Endothelial cell of umbilical vein (primary cell): Measurements from ENCODE around the gene RNF32. TPM values are rescaled to one million over a fixed set of nuclear protein-coding genes. Genes with fewer than 3 reads are reported as not detected.
"Not testable (repeated sequence)": the region's sequence is repeated elsewhere in the genome, so short reads cannot be mapped to it uniquely, and the experiment has no call there.

Experiments used
- BruUV-seq: library from RNA; stranded (reverse); fragments of 400-500 nt; replicated peaks from 2 replicates; lab custom pipeline; 2021; lab: Mats Ljungman, UMichigan
- CTCF ChIA-PET: fragments of 300-600, 350-600 bp; sonication (Branson Sonifier 250); formaldehyde crosslinking; loops from one replicate; lab custom pipeline; 2021; ENCODE audit warnings: antibody characterized with exemption, inconsistent platforms; lab: Charles Lee
- POLR2A ChIA-PET: fragments of 300-600, 350-600 bp; sonication (Branson Sonifier 250); formaldehyde crosslinking; loops from one replicate; lab custom pipeline; 2021; ENCODE audit warnings: antibody characterized with exemption, inconsistent platforms; lab: Charles Lee
- DNase-seq: peaks from one replicate; pipeline ENCODE4 v3.0.0-alpha.2; 2011; ENCODE audit warnings: low read depth, low spot score
- FAIRE-seq: peaks from 2 replicates; lab custom pipeline; 2011; peaks lifted over from hg19 to GRCh38; lab: Jason Lieb, UNC
- H2AFZ ChIP-seq: 2 replicates; pipeline ENCODE4 v1.6.0; 2012; ENCODE audit warnings: low read depth, low read length, control low read depth, inconsistent platforms
- H3K27ac ChIP-seq: 2 replicates; pipeline ENCODE4 v1.5.1; 2011; ENCODE audit warnings: low read depth, mild to moderate bottlenecking, control low read depth, low read length, moderate library complexity; ENCODE audit not compliant: insufficient read depth
- H3K27me3 ChIP-seq, 2 experiments: 2 replicates each; pipeline versions ENCODE4 v1.6.0 to v1.6.1; 2011; ENCODE audit warnings: low read length in 2 of 2, mixed read lengths in 1 of 2; ENCODE audit not compliant: control insufficient read depth in 2 of 2, insufficient read depth in 2 of 2
- H3K36me3 ChIP-seq, 2 experiments: 2 replicates in 1 of 2; 3 replicates in 1 of 2; pipeline ENCODE4 v1.5.1; 2011; ENCODE audit warnings: low read length in 2 of 2, mild to moderate bottlenecking in 1 of 2, moderate library complexity in 1 of 2; ENCODE audit not compliant: control insufficient read depth in 2 of 2, insufficient read depth in 2 of 2; ENCODE audit errors: extremely low read depth in 1 of 2
- H3K4me1 ChIP-seq: 3 replicates; pipeline ENCODE4 v1.5.1; 2011; ENCODE audit warnings: mild to moderate bottlenecking, low read length; ENCODE audit not compliant: control insufficient read depth, insufficient read depth; ENCODE audit errors: extremely low read depth
- H3K4me2 ChIP-seq: 2 replicates; pipeline ENCODE4 v1.6.1; 2011; ENCODE audit warnings: low read length, control low read depth, mixed read lengths; ENCODE audit not compliant: insufficient read depth
- H3K4me3 ChIP-seq, 3 experiments: fragments of 200-600 bp in 1 of 3; sonication (generic), shearing (Covaris generic) in 1 of 3; replicated peaks in 1 of 3; 2 replicates each; pipeline ENCODE4 v1.5.1; 2011 to 2016; ENCODE audit warnings: control low read depth in 3 of 3, low read length in 3 of 3, mild to moderate bottlenecking in 2 of 3, inconsistent platforms in 1 of 3, low read depth in 1 of 3, moderate library complexity in 1 of 3; ENCODE audit not compliant: insufficient read depth in 1 of 3
- H3K79me2 ChIP-seq: 2 replicates; pipeline ENCODE4 v1.6.0; 2012; ENCODE audit warnings: low read length, inconsistent platforms; ENCODE audit not compliant: control insufficient read depth, insufficient read depth
- H3K9ac ChIP-seq: replicated peaks from 2 replicates; pipeline ENCODE3; 2011; ENCODE audit warnings: low read length, control low read depth; ENCODE audit not compliant: insufficient read depth; ENCODE audit errors: extremely low read depth
- H3K9me1 ChIP-seq: replicated peaks from 3 replicates; pipeline ENCODE4 v1.6.0; 2011; ENCODE audit warnings: mild to moderate bottlenecking, low read length; ENCODE audit not compliant: control insufficient read depth, insufficient read depth; ENCODE audit errors: extremely low read depth
- H3K9me3 ChIP-seq: replicated peaks from 2 replicates; pipeline ENCODE4 v1.5.1; 2012; ENCODE audit warnings: low read length, inconsistent platforms; ENCODE audit not compliant: control insufficient read depth, insufficient read depth
- H4K20me1 ChIP-seq: replicated peaks from 2 replicates; pipeline ENCODE3; 2011; ENCODE audit warnings: mild to moderate bottlenecking, low read length; ENCODE audit not compliant: control insufficient read depth, insufficient read depth; ENCODE audit errors: extremely low read depth
- EZH2 ChIP-seq: IDR thresholded peaks from 2 replicates; pipeline ENCODE4 v1.6.1; 2012; ENCODE audit warnings: borderline replicate concordance, low read depth, mild to moderate bottlenecking, moderate library complexity, low read length, inconsistent platforms; ENCODE audit not compliant: severe bottlenecking
- JUN ChIP-seq: IDR thresholded peaks from 2 replicates; pipeline ENCODE4 v1.6.1; 2011; ENCODE audit warnings: borderline replicate concordance, low read depth; ENCODE audit not compliant: insufficient read length, insufficient read depth
- dilution Hi-C: fragments of 300-500 bp; cut with MboI; formaldehyde crosslinking; loops from one replicate; pipeline ENCODE4 v1.15.0; 2019; ENCODE audit warnings: low sequenced_read_pairs; ENCODE audit not compliant: extremely low pct_ligation_motif_present
- intact Hi-C: fragments of 100-400 bp; cut with micrococcal nuclease; formaldehyde crosslinking; loops from one replicate; pipeline ENCODE4 v1.10.0; 2022
- polyA plus RNA-seq, 4 experiments: library from polyadenylated mRNA; depleted of rRNA in 3 of 4; stranded (reverse) in 3 of 4; unstranded in 1 of 4; fragments of >200 nt; gene quantifications; 2 replicates each; pipeline versions ENCODE4 v1.2.1 to v1.2.3, GENCODE V29; 2011 to 2012; ENCODE audit warnings: missing spikeins in 1 of 4
- total RNA-seq: library from RNA; stranded (reverse); gene quantifications from 2 replicates; pipeline ENCODE4 v1.2.3, GENCODE V29; 2021
- TF ChIP-seq, protein P1 (sequence below), 2 donors: IDR thresholded peaks; 1 replicate in 1 of 2; 2 replicates in 1 of 2; pipeline ENCODE4 v1.5.1; 2011; ENCODE audit warnings: low read length in 2 of 2, mild to moderate bottlenecking in 2 of 2, moderate library complexity in 2 of 2, control low read depth in 1 of 2, inconsistent platforms in 1 of 2, low read depth in 1 of 2; ENCODE audit not compliant: insufficient read depth in 1 of 2; ENCODE audit errors: extremely low read depth in 1 of 2

The RNF32 gene
- total and polyA plus RNA-seq, 2 donors (not counting 3 experiments of a cell fraction or from before 2014, with no cell fraction given), result 0.14 TPM; not detected in 1

DNA sequence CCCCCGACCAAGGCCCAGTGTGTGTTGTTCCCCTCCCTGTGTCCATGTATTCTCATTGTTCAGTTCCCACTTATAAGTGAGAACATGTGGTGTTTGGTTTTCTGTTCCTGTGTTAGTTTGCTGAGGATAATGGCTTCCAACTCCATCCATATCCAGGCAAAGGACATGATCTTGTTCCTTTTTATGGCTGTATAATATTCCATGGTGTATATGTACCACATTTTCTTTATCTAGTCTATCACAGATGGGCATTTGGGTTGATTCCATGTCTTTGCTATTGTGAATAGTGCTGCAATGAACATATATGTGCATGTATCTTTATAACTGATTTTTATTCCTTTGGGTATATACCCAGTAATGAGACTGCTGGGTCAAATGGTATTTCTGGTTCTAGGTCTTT is 61.2 kb downstream of the RNF32 start:
- CTCF ChIA-PET, H3K9me1 ChIP-seq, H4K20me1 ChIP-seq, H3K4me2 ChIP-seq, H3K79me2 ChIP-seq, BruUV-seq, intact Hi-C loops, H3K36me3 ChIP-seq, H3K27ac ChIP-seq, H3K4me1 ChIP-seq, H3K27me3 ChIP-seq, dilution Hi-C loops, FAIRE-seq, DNase-seq, H3K4me3 ChIP-seq, H3K9ac ChIP-seq, H3K9me3 ChIP-seq, POLR2A ChIA-PET, H2AFZ ChIP-seq: not testable (repeated sequence)

DNA sequence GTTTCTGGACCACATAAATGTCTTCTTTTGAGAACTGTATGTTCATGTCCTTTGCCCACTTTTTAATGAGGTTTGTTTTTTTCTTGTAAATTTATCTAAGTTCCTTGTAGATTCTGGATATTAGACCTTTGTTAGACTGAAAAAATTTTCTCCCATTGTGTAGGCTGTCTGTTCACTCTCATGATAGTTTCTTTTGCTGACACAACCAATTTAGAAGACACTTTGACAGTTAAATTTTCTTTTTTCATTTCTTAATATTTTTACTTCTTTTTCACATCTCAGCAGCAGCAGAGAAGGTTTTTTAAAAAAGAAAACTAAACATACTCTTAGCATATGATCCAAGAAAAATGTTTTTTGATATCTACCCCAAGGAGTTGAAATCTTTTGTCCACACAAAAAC is 61.8 kb downstream of the RNF32 start:
- dilution Hi-C loops, result no loop called here
- H3K27ac ChIP-seq, result no peak overlapping the region
- no TSS peak for BruUV-seq
- no peaks in the 10 kb centered on the region for H3K4me1 ChIP-seq
- intact Hi-C loops, result no loop called here
- no peaks in the 10 kb centered on the region for H3K27me3 ChIP-seq
- no peaks in the 10 kb centered on the region for H3K79me2 ChIP-seq
- no peaks in the 10 kb centered on the region for H4K20me1 ChIP-seq
- DNase-seq (no peak), FAIRE-seq (no peak)
- ChIA-PET CTCF (no interaction called here), POLR2A (no interaction called here)
- no peaks in the 10 kb centered on the region for H3K9me3 ChIP-seq
- H2AFZ ChIP-seq, result no peak overlapping the region
- H3K4me3 ChIP-seq, result no peak overlapping the region
- H3K4me2 ChIP-seq, result no peak overlapping the region
- H3K36me3 ChIP-seq, result no peaks in the 10 kb centered on the region
- no peaks in the 10 kb centered on the region for H3K9me1 ChIP-seq
- H3K9ac ChIP-seq, result no peak overlapping the region
- TF ChIP-seq, protein P1, sequence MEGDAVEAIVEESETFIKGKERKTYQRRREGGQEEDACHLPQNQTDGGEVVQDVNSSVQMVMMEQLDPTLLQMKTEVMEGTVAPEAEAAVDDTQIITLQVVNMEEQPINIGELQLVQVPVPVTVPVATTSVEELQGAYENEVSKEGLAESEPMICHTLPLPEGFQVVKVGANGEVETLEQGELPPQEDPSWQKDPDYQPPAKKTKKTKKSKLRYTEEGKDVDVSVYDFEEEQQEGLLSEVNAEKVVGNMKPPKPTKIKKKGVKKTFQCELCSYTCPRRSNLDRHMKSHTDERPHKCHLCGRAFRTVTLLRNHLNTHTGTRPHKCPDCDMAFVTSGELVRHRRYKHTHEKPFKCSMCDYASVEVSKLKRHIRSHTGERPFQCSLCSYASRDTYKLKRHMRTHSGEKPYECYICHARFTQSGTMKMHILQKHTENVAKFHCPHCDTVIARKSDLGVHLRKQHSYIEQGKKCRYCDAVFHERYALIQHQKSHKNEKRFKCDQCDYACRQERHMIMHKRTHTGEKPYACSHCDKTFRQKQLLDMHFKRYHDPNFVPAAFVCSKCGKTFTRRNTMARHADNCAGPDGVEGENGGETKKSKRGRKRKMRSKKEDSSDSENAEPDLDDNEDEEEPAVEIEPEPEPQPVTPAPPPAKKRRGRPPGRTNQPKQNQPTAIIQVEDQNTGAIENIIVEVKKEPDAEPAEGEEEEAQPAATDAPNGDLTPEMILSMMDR (IDR thresholded peaks at IDR 0.05; ENCODE audit: extremely low read depth in 1 of 2, insufficient read depth in 1 of 2, low read depth in 1 of 2, low read length in 2 of 2), result no peak
- no peak for TF ChIP-seq EZH2
- TF ChIP-seq JUN, result no peak
